Gastrocnemius medialis (tissue), 4 donors: Measurements from ENCODE around the gene ASB3. TPM values are rescaled to one million over a fixed set of nuclear protein-coding genes. Genes with fewer than 3 reads are reported as not detected.

Experiments used
- ATAC-seq, 2 donors: fragments of 150-250 bp; one replicate each; pipeline ENCODE4 v1.9.1; 2016
- DNase-seq, 2 donors: peaks; one replicate each; pipeline ENCODE4 v3.0.0-alpha.2; 2019
- H3K27ac ChIP-seq, 4 donors: fragments of 200-600 bp; sonication (generic); 1 replicate in 1 of 4; 2 replicates in 3 of 4; pipeline ENCODE4 v1.5.1; 2016 to 2018; ENCODE audit warnings: mild to moderate bottlenecking in 2 of 4, moderate library complexity in 1 of 4
- H3K27me3 ChIP-seq, 3 donors: fragments of 200-600 bp; sonication (generic) in 2 of 3; 1 replicate in 1 of 3; 2 replicates in 2 of 3; pipeline versions ENCODE4 v1.5.1 to v1.6.0; 2016 to 2019; ENCODE audit warnings: mild to moderate bottlenecking in 1 of 3, moderate library complexity in 1 of 3
- H3K36me3 ChIP-seq, 2 donors: fragments of 200-600 bp; sonication (generic) in 1 of 2; one replicate each; pipeline ENCODE4 v1.5.1; 2017 to 2018
- H3K4me1 ChIP-seq, 2 donors: fragments of 200-600 bp; sonication (generic) in 1 of 2; one replicate each; pipeline ENCODE4 v1.5.1; 2016 to 2017; ENCODE audit warnings: mild to moderate bottlenecking in 2 of 2
- H3K4me3 ChIP-seq, 4 donors: fragments of 200-600 bp; sonication (generic) in 3 of 4; 1 replicate in 1 of 4; 2 replicates in 3 of 4; pipeline ENCODE4 v1.5.1; 2016 to 2019; ENCODE audit warnings: mild to moderate bottlenecking in 2 of 4
- H3K9me3 ChIP-seq, 3 donors: fragments of 200-600 bp; sonication (generic) in 2 of 3; 1 replicate in 1 of 3; 2 replicates in 2 of 3; pipeline ENCODE4 v1.5.1; 2016 to 2019
- POLR2A ChIP-seq, 2 donors: fragments of 450-650 bp; IDR thresholded peaks; one replicate each; pipeline ENCODE4 v1.6.1; 2017; ENCODE audit warnings: antibody characterized with exemption in 2 of 2, mild to moderate bottlenecking in 2 of 2, moderate library complexity in 2 of 2
- in situ Hi-C, 4 donors: fragments of 200-750 bp; cut with MboI; loops; one replicate each; pipeline versions ENCODE4 v1.15.0 to v1.8.0; 2017; ENCODE audit warnings: low sequenced_read_pairs in 4 of 4
- intact Hi-C: fragments of 100-400 bp; cut with DNase I; formaldehyde crosslinking; loops from one replicate; pipeline ENCODE4 v1.15.1; 2023; ENCODE audit warnings: low total_unique reads
- total RNA-seq, 4 donors: library from RNA; depleted of rRNA; stranded (reverse); fragments of >200 nt; gene quantifications; one replicate each; pipeline versions ENCODE4 v1.1.0 to v1.2.3, GENCODE V29; 2016
- TF ChIP-seq, protein P1 (sequence below), 5 experiments: fragments of 450-650 bp in 3 of 5; fragments of 200-600 bp in 2 of 5; sonication (generic) in 2 of 5; IDR thresholded peaks in 4 of 5; conservative IDR thresholded peaks in 1 of 5; 1 replicate in 4 of 5; 2 replicates in 1 of 5; pipeline ENCODE4 v1.5.1; 2016 to 2019; ENCODE audit warnings: antibody characterized with exemption in 5 of 5, mild to moderate bottlenecking in 3 of 5, moderate library complexity in 3 of 5

The ASB3 gene
- total RNA-seq, 4 donors from 2014 or later = 5.0 to 7.6 (median 6.4) TPM

DNA sequence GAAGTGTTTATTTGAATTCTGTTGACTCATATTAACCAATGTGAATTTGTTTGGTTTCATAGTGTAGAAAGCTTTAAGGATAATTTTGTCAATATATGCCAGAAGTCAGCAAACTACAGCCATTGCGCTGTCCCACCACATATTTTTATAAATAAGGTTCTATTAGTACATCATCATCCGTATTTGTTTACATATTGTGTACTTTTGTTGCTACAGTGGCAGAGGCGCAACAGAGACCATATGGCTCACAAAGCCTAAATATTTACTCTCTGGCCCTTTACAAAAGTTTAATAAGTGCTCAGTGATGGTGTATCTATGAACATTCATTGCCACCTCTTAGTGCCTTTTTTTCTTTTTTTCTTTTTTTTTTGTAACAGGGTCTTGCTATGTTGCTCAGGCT, 6.5 kb upstream of the ASB3 start:
- H3K36me3 ChIP-seq = peaks cover 0 to 37% of the 10 kb centered on the region in 2 donors
- H3K27me3 ChIP-seq = no peaks in the 10 kb centered on the region
- no peak overlapping the region for H3K27ac ChIP-seq
- no peak overlapping the region for H3K4me3 ChIP-seq
- no peak for DNase-seq
- H3K4me1 ChIP-seq = peaks cover 5 to 7% of the 10 kb centered on the region in 2 donors
- no peak for ATAC-seq
- intact Hi-C loops = no loop called here
- in situ Hi-C loops = no loop called here
- TF ChIP-seq POLR2A (IDR thresholded peaks at IDR 0.05) = no peak
- TF ChIP-seq, protein P1, sequence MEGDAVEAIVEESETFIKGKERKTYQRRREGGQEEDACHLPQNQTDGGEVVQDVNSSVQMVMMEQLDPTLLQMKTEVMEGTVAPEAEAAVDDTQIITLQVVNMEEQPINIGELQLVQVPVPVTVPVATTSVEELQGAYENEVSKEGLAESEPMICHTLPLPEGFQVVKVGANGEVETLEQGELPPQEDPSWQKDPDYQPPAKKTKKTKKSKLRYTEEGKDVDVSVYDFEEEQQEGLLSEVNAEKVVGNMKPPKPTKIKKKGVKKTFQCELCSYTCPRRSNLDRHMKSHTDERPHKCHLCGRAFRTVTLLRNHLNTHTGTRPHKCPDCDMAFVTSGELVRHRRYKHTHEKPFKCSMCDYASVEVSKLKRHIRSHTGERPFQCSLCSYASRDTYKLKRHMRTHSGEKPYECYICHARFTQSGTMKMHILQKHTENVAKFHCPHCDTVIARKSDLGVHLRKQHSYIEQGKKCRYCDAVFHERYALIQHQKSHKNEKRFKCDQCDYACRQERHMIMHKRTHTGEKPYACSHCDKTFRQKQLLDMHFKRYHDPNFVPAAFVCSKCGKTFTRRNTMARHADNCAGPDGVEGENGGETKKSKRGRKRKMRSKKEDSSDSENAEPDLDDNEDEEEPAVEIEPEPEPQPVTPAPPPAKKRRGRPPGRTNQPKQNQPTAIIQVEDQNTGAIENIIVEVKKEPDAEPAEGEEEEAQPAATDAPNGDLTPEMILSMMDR (IDR thresholded peaks at IDR 0.05 in 4 of 5, conservative IDR thresholded peaks at IDR 0.05 in 1 of 5) = no peak
- H3K9me3 ChIP-seq = no peaks in the 10 kb centered on the region

DNA sequence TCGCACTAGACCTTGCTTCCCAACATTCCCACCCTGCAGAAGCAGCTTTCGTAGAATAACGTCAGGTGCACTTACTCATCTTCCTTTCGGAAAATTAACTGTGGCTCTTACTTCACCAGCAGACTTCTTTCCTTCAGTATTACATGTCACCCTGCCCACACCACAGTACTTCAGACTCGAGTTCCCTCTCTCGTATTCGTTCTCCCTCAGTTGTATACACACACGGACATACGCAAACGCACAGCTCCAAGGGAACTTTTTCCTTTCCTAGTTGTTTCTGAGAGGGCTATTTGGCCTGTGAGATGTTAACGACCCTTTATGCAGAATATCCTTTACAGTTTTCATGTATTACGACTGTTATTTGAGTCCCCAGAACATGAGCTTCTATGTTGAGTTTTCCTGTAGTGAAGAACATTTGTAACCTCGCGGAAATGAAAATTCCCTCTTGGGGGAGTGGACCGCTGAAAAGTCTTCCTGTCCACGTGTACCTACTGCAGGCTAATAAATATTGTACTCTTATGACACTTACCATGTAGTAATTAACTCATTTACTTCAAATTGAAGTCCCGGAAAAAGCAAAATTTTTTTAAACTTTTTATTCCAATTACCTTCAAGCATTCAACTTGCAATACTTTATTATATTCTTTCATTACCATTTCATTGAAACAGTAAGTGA, 999 bp upstream of the ASB3 start:
- Histone ChIP-seq H3K4me3 (peak overlapping the region; percentile 90 to 97 (median 92)), H3K27ac (peak overlapping the region; percentile 83 to 91 (median 85)), H3K36me3 (no peaks in the 10 kb centered on the region), H3K4me1 (peaks cover 31 to 40% of the 10 kb centered on the region in 2 donors), H3K27me3 (no peaks in the 10 kb centered on the region), H3K9me3 (no peaks in the 10 kb centered on the region)
- peak; percentile 14 to 32 for ATAC-seq
- in situ Hi-C loops = no loop called here
- DNase-seq = no peak
- intact Hi-C loops = loop anchor here (5.0 kb wide), 1 partner anchor 185 kb away; the partner anchor contains the start of gene PSME4
- TF ChIP-seq POLR2A (IDR thresholded peaks at IDR 0.05) = no peak
- TF ChIP-seq, protein P1 (IDR thresholded peaks at IDR 0.05 in 4 of 5, conservative IDR thresholded peaks at IDR 0.05 in 1 of 5) = no peak

DNA sequence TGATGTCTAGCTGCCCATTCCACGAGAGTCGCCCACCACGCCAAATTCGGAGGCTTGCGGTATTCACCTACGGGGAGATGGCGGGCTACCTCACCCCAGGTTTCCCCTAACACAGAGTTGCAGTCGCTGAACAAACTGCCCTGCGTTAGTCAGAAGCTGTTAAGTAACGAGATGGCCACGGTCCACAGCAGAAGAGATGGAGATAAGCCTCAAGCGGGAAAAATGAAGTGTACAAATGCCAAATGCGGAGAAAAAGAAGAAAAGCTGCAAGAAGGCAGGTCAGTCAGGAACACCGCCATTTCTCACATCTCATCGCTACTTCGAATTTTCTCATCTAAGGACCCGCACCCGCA, 425 bp downstream of the ASB3 start:
- no peaks in the 10 kb centered on the region for H3K36me3 ChIP-seq
- peak overlapping the region; percentile 83 to 91 (median 85) for H3K27ac ChIP-seq
- ATAC-seq (peak; percentile 47 to 56), DNase-seq (peak; percentile 12 to 35)
- intact Hi-C loops (loop anchor here (1.0 to 5.0 kb wide), 2 partner anchors 19 to 186 kb away; partner anchors contain the start of genes CHAC2 and PSME4), in situ Hi-C loops (no loop called here)
- H3K4me1 ChIP-seq = peaks cover 31 to 40% of the 10 kb centered on the region in 2 donors
- no peaks in the 10 kb centered on the region for H3K9me3 ChIP-seq
- no peaks in the 10 kb centered on the region for H3K27me3 ChIP-seq
- TF ChIP-seq, protein P1 (IDR thresholded peaks at IDR 0.05 in 4 of 5, conservative IDR thresholded peaks at IDR 0.05 in 1 of 5) = no peak
- TF ChIP-seq POLR2A (IDR thresholded peaks at IDR 0.05) = no peak
- peak overlapping the region; percentile 90 to 97 (median 92) for H3K4me3 ChIP-seq

DNA sequence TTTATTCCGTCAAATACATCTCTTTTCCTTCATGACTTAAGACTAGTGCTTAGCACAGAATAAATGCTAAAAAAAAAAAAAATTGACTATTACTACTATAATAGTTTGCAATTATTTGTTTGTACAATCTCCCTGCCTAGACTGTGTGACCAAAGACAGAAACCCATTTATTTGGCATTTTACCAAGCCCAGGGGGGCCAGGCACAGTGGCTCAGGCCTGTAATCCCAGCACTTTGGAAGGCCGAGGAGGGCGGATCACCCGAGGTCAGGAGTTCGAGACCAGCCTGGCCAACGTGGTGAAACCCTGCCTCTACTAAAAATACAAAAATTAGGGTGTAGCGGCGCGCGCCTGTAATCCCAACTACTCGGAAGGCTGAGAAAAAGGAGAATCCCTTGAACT, 1.4 kb downstream of the ASB3 start:
- Histone ChIP-seq H3K4me3 (peak overlapping the region; percentile 90 to 97 (median 92)), H3K9me3 (no peaks in the 10 kb centered on the region), H3K27ac (no peak overlapping the region), H3K4me1 (peaks cover 31 to 40% of the 10 kb centered on the region in 2 donors), H3K36me3 (no peaks in the 10 kb centered on the region), H3K27me3 (no peaks in the 10 kb centered on the region)
- ATAC-seq (no peak), DNase-seq (no peak)
- in situ Hi-C loops = no loop called here
- intact Hi-C loops = loop anchor here (5.0 kb wide), 1 partner anchor 187 kb away; the partner anchor contains the start of gene PSME4
- TF ChIP-seq, protein P1 (IDR thresholded peaks at IDR 0.05 in 4 of 5, conservative IDR thresholded peaks at IDR 0.05 in 1 of 5) = no peak
- TF ChIP-seq POLR2A (IDR thresholded peaks at IDR 0.05) = no peak
